H9 (cell line): ENCODE data around the gene SUN1. TPM values are rescaled to one million over a fixed set of nuclear protein-coding genes. Genes with fewer than 3 reads are reported as not detected.
"Not testable (repeated sequence)": the region's sequence is repeated elsewhere in the genome, so short reads cannot be mapped to it uniquely, and the experiment has no call there.

ENCODE experiments used
- DNase-seq: peaks from one replicate; pipeline ENCODE4 v3.0.0-alpha.2; 2017
- H2AFZ ChIP-seq: one replicate; pipeline ENCODE4 v1.6.1; 2013; ENCODE audit warnings: mild to moderate bottlenecking, low read length, control low read depth, moderate library complexity
- H2AK5ac ChIP-seq: 2 replicates; pipeline ENCODE4 v1.6.1; 2013; ENCODE audit warnings: low read length, control low read depth, mixed read lengths; ENCODE audit not compliant: insufficient read length
- H2BK120ac ChIP-seq: one replicate; pipeline ENCODE4 v1.6.1; 2013; ENCODE audit warnings: low read depth, mild to moderate bottlenecking, low read length, control low read depth, inconsistent platforms; ENCODE audit not compliant: poor library complexity, severe bottlenecking
- H2BK12ac ChIP-seq: 2 replicates; pipeline ENCODE4 v1.6.1; 2013; ENCODE audit warnings: low read length, control low read depth, mixed read lengths, low read depth; ENCODE audit not compliant: insufficient read length
- H2BK15ac ChIP-seq: 2 replicates; pipeline ENCODE4 v1.6.1; 2013; ENCODE audit warnings: low read depth, low read length, control low read depth
- H2BK20ac ChIP-seq: one replicate; pipeline ENCODE4 v1.6.1; 2013; ENCODE audit warnings: low read depth, mild to moderate bottlenecking, low read length, control low read depth, inconsistent platforms; ENCODE audit not compliant: poor library complexity, severe bottlenecking
- H2BK5ac ChIP-seq: 2 replicates; pipeline ENCODE4 v1.6.1; 2013; ENCODE audit warnings: low read length, control low read depth, mixed read lengths; ENCODE audit not compliant: insufficient read length
- H3K14ac ChIP-seq: 2 replicates; pipeline ENCODE4 v1.6.1; 2013; ENCODE audit warnings: low read length, control low read depth; ENCODE audit not compliant: insufficient read depth
- H3K18ac ChIP-seq: 2 replicates; pipeline ENCODE4 v1.6.1; 2013; ENCODE audit warnings: low read depth, mild to moderate bottlenecking, mixed read lengths, low read length, control low read depth; ENCODE audit not compliant: insufficient read length
- H3K23ac ChIP-seq: 2 replicates; pipeline ENCODE4 v1.6.1; 2013; ENCODE audit warnings: low read length, control low read depth, mixed read lengths, low read depth; ENCODE audit not compliant: insufficient read length
- H3K23me2 ChIP-seq: 2 replicates; pipeline ENCODE4 v1.6.1; 2013; ENCODE audit warnings: low read depth, mild to moderate bottlenecking, mixed read lengths, low read length, control low read depth; ENCODE audit not compliant: insufficient read length, poor library complexity, severe bottlenecking
- H3K27ac ChIP-seq: 2 replicates; pipeline ENCODE4 v1.5.1; 2013; ENCODE audit warnings: low read length, control low read depth, mixed read lengths, low read depth; ENCODE audit not compliant: insufficient read length
- H3K27me3 ChIP-seq: 2 replicates; pipeline ENCODE4 v1.6.1; 2013; ENCODE audit warnings: low read length, control low read depth, inconsistent platforms; ENCODE audit not compliant: insufficient read depth
- H3K4ac ChIP-seq: 2 replicates; pipeline ENCODE4 v1.6.1; 2013; ENCODE audit warnings: low read depth, mild to moderate bottlenecking, control low read depth, inconsistent platforms, low read length, moderate library complexity
- H3K4me1 ChIP-seq: 2 replicates; pipeline ENCODE4 v1.6.1; 2013; ENCODE audit warnings: low read length, control low read depth, inconsistent platforms; ENCODE audit not compliant: insufficient read depth
- H3K4me2 ChIP-seq: 2 replicates; pipeline ENCODE4 v1.6.1; 2013; ENCODE audit warnings: low read length, control low read depth, mixed read lengths; ENCODE audit not compliant: insufficient read length, insufficient read depth
- H3K56ac ChIP-seq: 2 replicates; pipeline ENCODE4 v1.6.1; 2013; ENCODE audit warnings: low read depth, mild to moderate bottlenecking, mixed read lengths, low read length, control low read depth; ENCODE audit not compliant: insufficient read length
- H3K79me1 ChIP-seq: 2 replicates; pipeline ENCODE4 v1.6.1; 2013; ENCODE audit warnings: low read depth, mild to moderate bottlenecking, moderate library complexity, low read length, control low read depth, inconsistent platforms; ENCODE audit not compliant: insufficient read depth, poor library complexity, severe bottlenecking
- H3K79me2 ChIP-seq: 2 replicates; pipeline ENCODE4 v1.6.1; 2013; ENCODE audit warnings: low read length, control low read depth, inconsistent platforms; ENCODE audit not compliant: insufficient read depth
- H3K9ac ChIP-seq: 2 replicates; pipeline ENCODE4 v1.6.1; 2013; ENCODE audit warnings: low read length, control low read depth, mixed read lengths; ENCODE audit not compliant: insufficient read length; ENCODE audit errors: extremely low read depth
- H3K9me3 ChIP-seq: one replicate; pipeline ENCODE4 v1.6.1; 2013; ENCODE audit warnings: low read depth, low read length, inconsistent platforms; ENCODE audit not compliant: control insufficient read depth
- H3T11ph ChIP-seq: one replicate; pipeline ENCODE4 v1.6.1; 2013; ENCODE audit warnings: mild to moderate bottlenecking, low read length, control low read depth, inconsistent platforms
- H4K20me1 ChIP-seq: one replicate; pipeline ENCODE4 v1.6.1; 2013; ENCODE audit not compliant: control insufficient read depth, insufficient read length, insufficient read depth
- H4K5ac ChIP-seq: 2 replicates; pipeline ENCODE4 v1.6.1; 2013; ENCODE audit warnings: low read depth, mild to moderate bottlenecking, mixed read lengths, low read length, control low read depth; ENCODE audit not compliant: insufficient read length
- H4K8ac ChIP-seq: replicated peaks from 2 replicates; pipeline ENCODE4 v1.6.1; 2013; ENCODE audit warnings: low read length, control low read depth, mixed read lengths, low read depth; ENCODE audit not compliant: insufficient read length
- H4K91ac ChIP-seq: 2 replicates; pipeline ENCODE4 v1.6.1; 2013; ENCODE audit warnings: low read depth, mild to moderate bottlenecking, moderate library complexity, mixed read lengths, low read length, control low read depth; ENCODE audit not compliant: insufficient read length
- H3K27ac Mint-ChIP-seq, 3 experiments: 2 replicates in 2 of 3; 3 replicates in 1 of 3; pipeline ENCODE4 v1.8.0; 2020 to 2021; ENCODE audit warnings: mixed read lengths in 3 of 3, mild to moderate bottlenecking in 1 of 3, moderate library complexity in 1 of 3
- H3K27me3 Mint-ChIP-seq: 2 replicates; pipeline ENCODE4 v1.8.0; 2021; ENCODE audit warnings: low read depth, mild to moderate bottlenecking, moderate library complexity, mixed read lengths
- H3K36me3 Mint-ChIP-seq, 3 experiments: 2 replicates in 2 of 3; 3 replicates in 1 of 3; pipeline ENCODE4 v1.8.0; 2020 to 2021; ENCODE audit warnings: low read depth in 3 of 3, mixed read lengths in 3 of 3; ENCODE audit not compliant: insufficient read depth in 1 of 3
- H3K4me1 Mint-ChIP-seq, 2 experiments: 2 replicates each; pipeline ENCODE4 v1.8.0; 2020; ENCODE audit warnings: mixed read lengths in 2 of 2
- H3K4me3 Mint-ChIP-seq, 2 experiments: 2 replicates in 1 of 2; 3 replicates in 1 of 2; pipeline ENCODE4 v1.8.0; 2020 to 2021; ENCODE audit warnings: mild to moderate bottlenecking in 2 of 2, mixed read lengths in 2 of 2, moderate library complexity in 1 of 2
- H3K9me3 Mint-ChIP-seq, 2 experiments: 2 replicates in 1 of 2; 3 replicates in 1 of 2; pipeline ENCODE4 v1.8.0; 2020; ENCODE audit warnings: mild to moderate bottlenecking in 2 of 2, mixed read lengths in 2 of 2, moderate library complexity in 1 of 2
- WGBS: extraction: QIAGEN DNeasy Blood & Tissue Kit; methylation state at CpG from one replicate; pipeline ENCODE4 v1.1.7; 2013; ENCODE audit warnings: missing lambda C conversion rate, low lambda C conversion rate, mixed read lengths; ENCODE audit not compliant: insufficient read length; ENCODE audit errors: extremely low coverage; 5-methylcytosine and 5-hydroxymethylcytosine counted together
- total RNA-seq: library from RNA; stranded (reverse); gene quantifications from 2 replicates; pipeline ENCODE4 v1.2.1, GENCODE V29; 2021
- TF ChIP-seq, protein P1 (sequence below): fragments of 200-600 bp; sonication (generic); conservative IDR thresholded peaks from 3 replicates; pipeline ENCODE4 v1.8.0; 2021; ENCODE audit warnings: antibody characterized with exemption, mild to moderate bottlenecking

Gene SUN1
- total RNA-seq, 1 experiment from 2014 or later, result 118 TPM

DNA sequence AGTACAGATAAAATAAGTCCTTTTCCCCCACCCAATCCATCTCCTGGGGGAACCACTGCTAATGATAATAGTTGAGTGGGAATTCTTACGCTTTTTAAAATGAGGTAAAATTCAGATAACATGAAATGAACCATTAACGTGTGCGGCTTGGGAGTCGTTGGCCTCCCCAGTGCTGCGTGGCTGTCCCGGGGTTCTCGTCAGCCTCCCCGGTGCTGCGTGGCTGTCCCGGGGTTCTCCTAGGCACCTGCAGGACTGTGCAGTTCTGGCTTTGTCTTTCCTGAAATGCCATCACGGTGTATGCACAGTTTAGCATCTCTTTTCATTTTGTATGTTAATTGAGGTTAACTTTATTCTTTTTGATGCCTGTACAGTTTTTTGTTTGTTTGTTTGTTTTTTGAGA is 13.5 kb downstream of the SUN1 start:
- H2BK15ac ChIP-seq, result no peak overlapping the region
- no peak overlapping the region for H3K4ac ChIP-seq
- no peak overlapping the region for H3K14ac ChIP-seq
- TF ChIP-seq, protein P1, sequence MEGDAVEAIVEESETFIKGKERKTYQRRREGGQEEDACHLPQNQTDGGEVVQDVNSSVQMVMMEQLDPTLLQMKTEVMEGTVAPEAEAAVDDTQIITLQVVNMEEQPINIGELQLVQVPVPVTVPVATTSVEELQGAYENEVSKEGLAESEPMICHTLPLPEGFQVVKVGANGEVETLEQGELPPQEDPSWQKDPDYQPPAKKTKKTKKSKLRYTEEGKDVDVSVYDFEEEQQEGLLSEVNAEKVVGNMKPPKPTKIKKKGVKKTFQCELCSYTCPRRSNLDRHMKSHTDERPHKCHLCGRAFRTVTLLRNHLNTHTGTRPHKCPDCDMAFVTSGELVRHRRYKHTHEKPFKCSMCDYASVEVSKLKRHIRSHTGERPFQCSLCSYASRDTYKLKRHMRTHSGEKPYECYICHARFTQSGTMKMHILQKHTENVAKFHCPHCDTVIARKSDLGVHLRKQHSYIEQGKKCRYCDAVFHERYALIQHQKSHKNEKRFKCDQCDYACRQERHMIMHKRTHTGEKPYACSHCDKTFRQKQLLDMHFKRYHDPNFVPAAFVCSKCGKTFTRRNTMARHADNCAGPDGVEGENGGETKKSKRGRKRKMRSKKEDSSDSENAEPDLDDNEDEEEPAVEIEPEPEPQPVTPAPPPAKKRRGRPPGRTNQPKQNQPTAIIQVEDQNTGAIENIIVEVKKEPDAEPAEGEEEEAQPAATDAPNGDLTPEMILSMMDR, result no peak
- no peak overlapping the region for H3K18ac ChIP-seq
- no peak overlapping the region for H3T11ph ChIP-seq
- no peak overlapping the region for H2AK5ac ChIP-seq
- H4K8ac ChIP-seq, result no peak overlapping the region
- no peaks in the 10 kb centered on the region for H3K4me1 ChIP-seq
- DNase-seq, result no peak
- WGBS, result no CpG with 5 or more reads among the region's 11 CpGs
- no peak overlapping the region for H3K56ac ChIP-seq
- no peak overlapping the region for H2BK12ac ChIP-seq
- no peak overlapping the region for H2AFZ ChIP-seq
- H3K27ac ChIP-seq, result no peak overlapping the region
- no peaks in the 10 kb centered on the region for H4K20me1 ChIP-seq
- no peak overlapping the region for H3K9ac ChIP-seq
- no peaks in the 10 kb centered on the region for H3K79me1 ChIP-seq
- no peak overlapping the region for H4K5ac ChIP-seq
- no peaks in the 10 kb centered on the region for H3K9me3 ChIP-seq
- no peak overlapping the region for H2BK5ac ChIP-seq
- Mint-ChIP-seq H3K36me3 (peaks cover 60 to 83% (median 72%) of the 10 kb centered on the region in 3 experiments), H3K9me3 (peaks cover 3 to 7% of the 10 kb centered on the region in 2 experiments; a peak in 3 of 5 replicates), H3K4me1 (peaks cover 0 to 4% of the 10 kb centered on the region in 2 experiments; a peak in 1 of 4 replicates), H3K4me3 (no peak overlapping the region), H3K27me3 (no peaks in the 10 kb centered on the region), H3K27ac (no peak overlapping the region)
- no peak overlapping the region for H4K91ac ChIP-seq
- no peaks in the 10 kb centered on the region for H3K27me3 ChIP-seq
- no peak overlapping the region for H3K23ac ChIP-seq
- no peak overlapping the region for H2BK20ac ChIP-seq
- no peak overlapping the region for H3K4me2 ChIP-seq
- no peaks in the 10 kb centered on the region; the same call in 1 of the 2 replicates for H3K79me2 ChIP-seq
- H3K23me2 ChIP-seq, result no peaks in the 10 kb centered on the region
- no peak overlapping the region for H2BK120ac ChIP-seq

DNA sequence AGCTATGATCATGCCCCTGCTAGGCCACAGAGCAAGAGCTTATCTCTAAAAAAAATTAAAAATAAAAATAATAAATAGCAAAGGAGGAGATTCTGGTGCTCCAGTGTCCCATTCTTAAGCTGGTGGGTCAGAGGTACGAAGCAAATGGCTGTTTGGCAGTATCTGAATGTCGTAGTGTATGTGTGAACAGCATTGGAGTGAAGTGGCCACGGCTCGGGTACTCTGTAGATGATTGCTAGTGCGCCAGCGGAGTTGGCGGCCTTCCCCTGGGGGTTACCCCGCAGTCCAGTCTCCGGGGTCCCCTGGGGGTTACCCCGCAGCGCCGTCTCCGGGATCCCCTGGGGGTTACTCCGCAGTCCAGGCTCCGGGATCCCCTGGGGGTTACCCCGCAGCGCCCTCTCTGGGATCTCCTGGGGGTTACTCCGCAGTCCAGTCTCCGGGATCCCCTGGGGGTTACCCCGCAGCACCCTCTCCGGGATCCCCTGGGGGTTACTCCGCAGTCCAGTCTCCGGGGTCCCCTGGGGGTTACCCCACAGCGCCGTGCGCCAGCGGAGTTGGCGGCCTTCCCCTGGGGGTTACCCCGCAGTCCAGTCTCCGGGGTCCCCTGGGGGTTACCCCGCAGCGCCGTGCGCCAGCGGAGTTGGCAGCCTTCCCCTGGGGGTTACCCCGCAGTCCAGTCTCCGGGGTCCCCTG is 14.8 kb downstream of the SUN1 start:
- not testable (repeated sequence) for H3K4me3 Mint-ChIP-seq

More for the DNA sequence above, 14.8 kb downstream of the SUN1 start:
- H2BK20ac ChIP-seq, H3K14ac ChIP-seq, H4K5ac ChIP-seq, H2BK5ac ChIP-seq, H3K9ac ChIP-seq, H3K56ac ChIP-seq, H4K91ac ChIP-seq, DNase-seq, H3K23ac ChIP-seq, H2BK15ac ChIP-seq, H2AFZ ChIP-seq, H3K23me2 ChIP-seq, H3K9me3 ChIP-seq, H3K79me1 ChIP-seq, H3K27ac Mint-ChIP-seq, H4K8ac ChIP-seq, H2BK12ac ChIP-seq, H3K27me3 Mint-ChIP-seq, H3K4me2 ChIP-seq, H3K4me1 ChIP-seq, H3K4me1 Mint-ChIP-seq, H4K20me1 ChIP-seq, H3K79me2 ChIP-seq, H2BK120ac ChIP-seq, H2AK5ac ChIP-seq, H3T11ph ChIP-seq, H3K27ac ChIP-seq, H3K9me3 Mint-ChIP-seq, H3K4ac ChIP-seq, H3K18ac ChIP-seq, H3K27me3 ChIP-seq: not testable (repeated sequence)
- no CpG with 5 or more reads among the region's 37 CpGs for WGBS
- H3K36me3 Mint-ChIP-seq, result peaks cover 59 to 88% (median 76%) of the 10 kb centered on the region in 3 experiments
